Astrocyte (in vitro differentiated cells and primary cell): ENCODE data around the gene CNNM2. TPM values are rescaled to one million over a fixed set of nuclear protein-coding genes. Genes with fewer than 3 reads are reported as not detected.

Experiments used
- DNase-seq: peaks from one replicate; pipeline ENCODE4 v3.0.0-alpha.2; 2010; ENCODE audit warnings: low read depth
- FAIRE-seq: peaks from 2 replicates; lab custom pipeline; 2011; peaks lifted over from hg19 to GRCh38; lab: Jason Lieb, UNC
- H2AFZ ChIP-seq: 2 replicates; pipeline ENCODE4 v1.6.0; 2012; ENCODE audit warnings: low read depth, low read length, inconsistent platforms
- H3K27ac ChIP-seq: 2 replicates; pipeline ENCODE4 v1.5.1; 2011; ENCODE audit warnings: low read depth, low read length, inconsistent platforms
- H3K27me3 ChIP-seq: 2 replicates; pipeline ENCODE4 v1.6.0; 2011; ENCODE audit warnings: low read length, inconsistent platforms; ENCODE audit not compliant: insufficient read depth
- H3K36me3 ChIP-seq: 2 replicates; pipeline ENCODE4 v1.5.1; 2011; ENCODE audit warnings: low read length, inconsistent platforms; ENCODE audit not compliant: insufficient read depth
- H3K4me1 ChIP-seq: 2 replicates; pipeline ENCODE4 v1.5.1; 2011; ENCODE audit warnings: low read length, inconsistent platforms; ENCODE audit not compliant: insufficient read depth
- H3K4me2 ChIP-seq: 2 replicates; pipeline ENCODE4 v1.6.0; 2012; ENCODE audit warnings: low read length, inconsistent platforms
- H3K4me3 ChIP-seq: 2 replicates; pipeline ENCODE4 v1.5.1; 2011; ENCODE audit warnings: low read depth, mild to moderate bottlenecking, low read length, inconsistent platforms; ENCODE audit not compliant: insufficient read depth
- H3K79me2 ChIP-seq: 2 replicates; pipeline ENCODE4 v1.6.0; 2012; ENCODE audit warnings: mild to moderate bottlenecking, low read length, inconsistent platforms; ENCODE audit not compliant: insufficient read depth
- H3K9ac ChIP-seq: 2 replicates; pipeline ENCODE4 v1.6.0; 2012; ENCODE audit warnings: mild to moderate bottlenecking, low read length, inconsistent platforms
- H3K9me3 ChIP-seq: 2 replicates; pipeline ENCODE4 v1.5.1; 2012; ENCODE audit warnings: low read depth, mild to moderate bottlenecking, low read length, inconsistent platforms; ENCODE audit not compliant: insufficient read depth
- H4K20me1 ChIP-seq: 2 replicates; pipeline ENCODE4 v1.6.0; 2012; ENCODE audit warnings: low read length, inconsistent platforms; ENCODE audit not compliant: insufficient read depth
- H3K27ac Mint-ChIP-seq: one replicate; pipeline ENCODE4 v1.8.0; 2021; ENCODE audit warnings: mild to moderate bottlenecking, mixed read lengths; ENCODE audit not compliant: unreplicated experiment
- H3K27me3 Mint-ChIP-seq: one replicate; pipeline ENCODE4 v1.8.0; 2021; ENCODE audit warnings: low read depth, mixed read lengths; ENCODE audit not compliant: unreplicated experiment
- H3K36me3 Mint-ChIP-seq: one replicate; pipeline ENCODE4 v1.8.0; 2021; ENCODE audit warnings: low read depth, mixed read lengths; ENCODE audit not compliant: unreplicated experiment
- H3K4me1 Mint-ChIP-seq: one replicate; pipeline ENCODE4 v1.8.0; 2021; ENCODE audit warnings: low read depth, mixed read lengths; ENCODE audit not compliant: unreplicated experiment
- H3K4me3 Mint-ChIP-seq: one replicate; pipeline ENCODE4 v1.8.0; 2021; ENCODE audit warnings: mild to moderate bottlenecking, moderate library complexity, mixed read lengths; ENCODE audit not compliant: unreplicated experiment
- H3K9me3 Mint-ChIP-seq: one replicate; pipeline ENCODE4 v1.8.0; 2021; ENCODE audit warnings: mild to moderate bottlenecking, mixed read lengths; ENCODE audit not compliant: unreplicated experiment
- CTCF ChIP-seq: IDR thresholded peaks from 2 replicates; pipeline ENCODE4 v1.5.1; 2011; ENCODE audit warnings: low read depth, mild to moderate bottlenecking, inconsistent platforms, low read length, moderate library complexity; ENCODE audit not compliant: insufficient read depth
- EZH2 ChIP-seq: IDR thresholded peaks from 2 replicates; pipeline ENCODE4 v1.6.1; 2012; ENCODE audit warnings: mild to moderate bottlenecking, low read length, inconsistent platforms; ENCODE audit not compliant: insufficient read depth
- total RNA-seq: library from RNA; stranded (reverse); gene quantifications from 2 replicates; pipeline ENCODE4 v1.2.1, GENCODE V29; 2021

The CNNM2 gene
- total RNA-seq, 1 donor from 2014 or later, result 9.9 TPM

- Histone ChIP-seq H3K79me2 (no peaks in the 10 kb centered on the region), H3K27ac (no peak overlapping the region), H4K20me1 (no peaks in the 10 kb centered on the region), H3K4me3 (no peak overlapping the region), H3K4me2 (no peak overlapping the region), H3K27me3 (no peaks in the 10 kb centered on the region), H3K9ac (no peak overlapping the region), H2AFZ (no peak overlapping the region), H3K4me1 (no peaks in the 10 kb centered on the region), H3K36me3 (no peaks in the 10 kb centered on the region), H3K9me3 (no peaks in the 10 kb centered on the region)
- Mint-ChIP-seq H3K9me3 (no peaks in the 10 kb centered on the region), H3K4me1 (peaks cover 5% of the 10 kb centered on the region), H3K4me3 (no peak overlapping the region), H3K36me3 (no peaks in the 10 kb centered on the region), H3K27me3 (no peaks in the 10 kb centered on the region), H3K27ac (no peak overlapping the region)
- FAIRE-seq (no peak), DNase-seq (peak; percentile 22)
- TF ChIP-seq EZH2, result no peak
- no peak for TF ChIP-seq CTCF
Measured at GRCh38 chr10:102988404-102989314, 70.6 kb downstream of the CNNM2 start.

GRCh38 chr10:102994531-102995295 is 76.6 kb downstream of the CNNM2 start:
- H3K79me2 ChIP-seq, result no peaks in the 10 kb centered on the region
- no peaks in the 10 kb centered on the region for H3K36me3 ChIP-seq
- no peak overlapping the region for H3K27ac ChIP-seq
- no peaks in the 10 kb centered on the region for H3K27me3 ChIP-seq
- Mint-ChIP-seq H3K4me3 (no peak overlapping the region), H3K36me3 (no peaks in the 10 kb centered on the region), H3K27ac (no peak overlapping the region), H3K4me1 (peaks cover 9% of the 10 kb centered on the region), H3K27me3 (no peaks in the 10 kb centered on the region), H3K9me3 (peaks cover 2% of the 10 kb centered on the region)
- no peaks in the 10 kb centered on the region for H3K4me1 ChIP-seq
- H4K20me1 ChIP-seq, result peaks cover 5% of the 10 kb centered on the region
- H3K9ac ChIP-seq, result no peak overlapping the region
- no peak overlapping the region for H2AFZ ChIP-seq
- FAIRE-seq, result no peak
- TF ChIP-seq CTCF (no peak), EZH2 (no peak)
- no peak for DNase-seq
- H3K4me3 ChIP-seq, result no peak overlapping the region
- no peak overlapping the region for H3K4me2 ChIP-seq
- H3K9me3 ChIP-seq, result no peaks in the 10 kb centered on the region
